ENCODE data around the gene SCN1A. TPM values are rescaled to one million over a fixed set of nuclear protein-coding genes. Genes with fewer than 3 reads are reported as not detected.
A peak's percentile ranks its signal among the peaks of the same experiment; 100 is the strongest.

Gene SCN1A
- total and polyA plus RNA-seq, 2 of the 13 experiments (the other 11 are each of a cell fraction or from before 2014, with no cell fraction given), result 19.9 to 39.4 TPM

GRCh38 chr2:166135849-166136258 is 8.0 kb upstream of the SCN1A start (continued):
- no peak for TF ChIP-seq ZHX1 (CRISPR knock-in tag; IDR thresholded peaks at IDR 0.05; ENCODE audit: low read depth)
- TF ChIP-seq CCDC6 (CRISPR knock-in tag; IDR thresholded peaks at IDR 0.05), result peak; percentile 36; the same call in 1 of the 2 replicates
- TF ChIP-seq HOXD1 (CRISPR knock-in tag; IDR thresholded peaks at IDR 0.05), result peak; percentile 79; the same call in 1 of the 2 replicates
- no peak for TF ChIP-seq CCAR2 (optimal IDR thresholded peaks at IDR 0.05; ENCODE audit: low read depth, low read length)
- peak; percentile 71; the same call in 1 of the 2 replicates for TF ChIP-seq HDAC2 (CRISPR knock-in tag; IDR thresholded peaks at IDR 0.05)
- no peak; the same call in 1 of the 2 replicates for TF ChIP-seq POGK (CRISPR knock-in tag; conservative IDR thresholded peaks at IDR 0.05)
- no peak for TF ChIP-seq TP53 (CRISPR knock-in tag; conservative IDR thresholded peaks at IDR 0.05)
- TF ChIP-seq ZNF652 (CRISPR knock-in tag; IDR thresholded peaks at IDR 0.05; ENCODE audit: borderline replicate concordance, low read depth), result no peak
- TF ChIP-seq TCF7 (IDR thresholded peaks at IDR 0.05; ENCODE audit: low read depth), result peak; percentile 91
- TF ChIP-seq FOXA1 (IDR thresholded peaks at IDR 0.05), result no peak
- peak; percentile 79 for TF ChIP-seq FOXA1 (CRISPR knock-in tag; IDR thresholded peaks at IDR 0.05)
- TF ChIP-seq RARA (CRISPR knock-in tag; IDR thresholded peaks at IDR 0.05), result peak; percentile 67
- peak; percentile 55; the same call in 1 of the 2 replicates for TF ChIP-seq TARDBP (CRISPR knock-in tag; IDR thresholded peaks at IDR 0.05)
- peak; percentile 83 for TF ChIP-seq FOXA3 (CRISPR knock-in tag; IDR thresholded peaks at IDR 0.05)
- TF ChIP-seq CEBPB (IDR thresholded peaks at IDR 0.05; ENCODE audit: borderline replicate concordance, low read depth, low read length), result no peak
